Hepatic stellate cell (primary cell): ENCODE measurements around the gene MARCO.

Source experiments
- DNase-seq: peaks from one replicate; pipeline ENCODE4 v3.0.0; 2011; ENCODE audit warnings: low spot score

Gene MARCO

DNA sequence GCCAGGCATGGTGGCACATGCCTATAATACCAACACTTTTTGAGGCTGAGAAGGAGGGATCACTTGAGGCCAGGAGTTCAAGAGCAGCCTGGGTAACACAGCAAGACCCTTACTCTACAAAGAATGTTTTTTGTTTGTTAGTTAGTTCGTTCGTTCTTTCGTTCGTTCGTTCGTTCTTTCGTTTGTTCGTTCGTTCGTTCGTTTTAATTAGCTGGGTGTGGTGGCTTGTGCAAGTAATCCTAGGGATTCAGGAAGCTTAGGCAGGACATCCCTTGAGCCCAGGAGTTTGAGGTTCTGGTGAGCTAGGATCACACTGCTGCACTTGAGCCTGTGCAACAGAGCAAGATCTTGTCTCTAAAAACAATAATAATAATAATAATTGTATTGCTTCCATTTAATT lies 98.7 kb downstream of the MARCO start:
- no peak for DNase-seq
